Measurements from ENCODE around the gene CEP70.
"Not testable (repeated sequence)": the region's sequence is repeated elsewhere in the genome, so short reads cannot be mapped to it uniquely, and the experiment has no call there.

CEP70 gene

DNA sequence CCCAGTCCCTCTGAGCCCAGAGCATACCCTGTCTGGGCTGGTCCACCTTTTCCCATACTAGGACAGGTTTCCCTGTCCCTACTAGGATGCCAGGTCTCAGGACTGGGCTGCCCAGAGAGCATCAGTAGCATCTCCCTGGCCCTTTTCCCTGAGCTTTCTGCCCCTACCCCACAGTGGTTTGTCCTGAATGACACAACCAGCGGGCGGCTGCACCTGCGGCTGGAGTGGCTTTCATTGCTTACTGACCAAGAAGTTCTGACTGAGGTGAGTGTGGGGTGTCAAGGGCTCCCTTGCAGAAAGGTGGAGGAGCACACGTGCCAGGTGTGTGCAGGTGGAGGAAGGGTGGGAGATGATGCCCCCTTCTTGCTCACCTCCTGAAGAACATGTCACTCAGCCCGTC is 126.1 kb downstream of the CEP70 start:
- DNase-seq = no peak

DNA sequence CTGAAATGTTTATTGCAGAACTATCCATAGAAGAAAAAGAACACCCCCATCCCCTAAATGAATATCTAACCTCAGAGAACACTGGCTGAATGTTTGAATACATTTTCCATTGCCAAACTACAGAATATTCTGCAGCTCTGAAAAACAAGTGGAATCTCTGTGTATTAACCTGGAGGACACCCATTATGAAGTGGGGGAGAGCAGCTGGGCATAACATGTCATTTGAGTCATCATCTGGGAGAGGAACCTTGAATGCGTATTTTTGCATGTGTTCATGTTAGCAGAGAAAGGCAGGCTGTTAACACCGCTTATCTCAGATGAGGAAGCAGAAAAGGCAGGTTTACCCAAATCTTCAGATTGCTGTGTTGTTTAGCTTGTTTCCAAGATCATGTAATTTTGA is 128.1 kb downstream of the CEP70 start:
- no peak for DNase-seq

DNA sequence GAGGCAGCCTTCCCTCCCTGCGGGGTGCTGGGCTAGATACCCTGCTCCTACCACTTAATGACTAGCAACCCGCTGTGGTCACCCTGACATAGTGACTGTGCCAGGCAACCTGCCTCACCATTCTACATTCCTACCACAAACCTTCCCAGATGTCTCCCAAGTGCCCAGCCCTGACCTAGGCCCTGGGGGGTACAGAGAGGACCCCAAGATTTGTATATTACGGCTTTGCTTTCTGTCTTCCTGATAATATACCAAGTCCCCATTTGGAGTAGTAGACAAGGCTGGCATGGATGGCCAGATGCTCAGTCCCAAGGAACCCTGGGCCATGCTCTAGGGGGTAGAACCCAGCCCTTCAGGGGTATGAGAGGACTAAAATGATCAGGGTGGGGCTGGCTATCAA is 128.6 kb downstream of the CEP70 start:
- DNase-seq = no peak

DNA sequence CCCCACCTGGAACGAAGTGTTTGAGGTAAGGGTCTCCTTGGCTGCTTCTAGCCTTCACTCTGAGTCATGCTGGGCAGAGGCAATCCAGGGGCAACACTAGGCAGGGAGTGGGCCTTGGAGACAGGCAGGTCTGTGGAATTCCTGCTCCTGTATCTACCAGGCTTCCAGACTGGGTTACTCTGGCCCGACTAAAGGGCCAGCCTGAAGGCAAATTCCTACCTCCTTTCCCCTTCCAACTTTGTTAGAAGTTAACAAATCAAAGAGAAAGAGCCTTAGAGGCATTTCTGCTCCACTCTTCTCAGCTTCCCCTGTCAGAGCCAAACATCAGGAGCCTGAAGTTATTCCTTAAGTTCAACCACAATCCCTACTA is 129.6 kb downstream of the CEP70 start:
- no peak for DNase-seq

DNA sequence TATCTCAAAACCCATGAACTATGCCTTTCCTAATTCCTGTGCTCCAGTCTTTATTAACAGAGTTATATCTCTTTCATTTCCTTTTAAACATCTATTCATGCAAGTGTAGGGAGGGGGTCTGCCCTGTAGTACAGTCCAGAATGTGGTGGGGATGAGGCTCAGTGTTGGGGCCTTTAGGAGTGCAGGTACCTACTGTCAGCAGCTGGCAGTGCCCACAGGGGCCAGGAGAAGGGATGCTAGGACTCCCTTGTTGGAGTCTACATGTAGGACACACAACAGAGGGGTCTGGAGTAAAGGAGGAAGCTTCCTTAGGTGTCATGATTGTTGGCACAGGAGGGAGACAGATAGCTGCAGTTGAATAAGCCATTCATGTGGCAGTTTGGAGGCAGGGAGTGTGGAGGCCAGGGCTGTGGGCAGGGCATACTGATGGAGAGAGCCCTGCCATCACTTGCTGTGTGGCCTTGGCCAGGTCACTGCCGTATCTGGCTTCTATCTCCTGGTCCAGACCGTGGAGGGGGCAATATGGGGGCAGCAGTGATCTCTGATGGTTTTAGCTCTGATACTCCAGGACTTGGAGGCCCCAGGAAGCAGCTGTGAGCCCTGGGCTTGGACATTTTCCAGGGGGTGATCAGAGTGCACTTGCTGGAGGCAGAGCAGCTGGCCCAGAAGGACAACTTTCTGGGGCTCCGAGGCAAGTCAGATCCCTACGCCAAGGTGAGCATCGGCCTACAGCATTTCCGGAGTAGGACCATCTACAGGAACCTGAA is 130.2 kb downstream of the CEP70 start:
- DNase-seq = no peak

DNA sequence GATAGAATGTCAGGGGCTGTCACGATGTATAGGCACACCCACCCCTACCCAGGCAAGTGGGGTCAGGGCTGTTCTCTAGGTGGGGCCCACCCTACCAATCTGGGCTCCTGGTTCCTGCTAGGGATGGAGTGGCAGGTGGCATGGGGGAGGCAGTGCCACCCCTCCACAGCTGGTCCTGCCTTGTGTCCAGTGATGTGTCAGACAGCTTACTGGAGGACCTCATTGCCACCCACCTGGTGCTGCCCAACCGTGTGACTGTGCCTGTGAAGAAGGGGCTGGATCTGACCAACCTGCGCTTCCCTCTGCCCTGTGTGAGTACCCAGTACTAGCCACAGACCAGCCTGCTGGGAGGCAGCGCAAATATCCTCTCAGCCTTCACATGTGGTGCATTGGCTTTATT is 132.2 kb downstream of the CEP70 start:
- no peak for DNase-seq

DNA sequence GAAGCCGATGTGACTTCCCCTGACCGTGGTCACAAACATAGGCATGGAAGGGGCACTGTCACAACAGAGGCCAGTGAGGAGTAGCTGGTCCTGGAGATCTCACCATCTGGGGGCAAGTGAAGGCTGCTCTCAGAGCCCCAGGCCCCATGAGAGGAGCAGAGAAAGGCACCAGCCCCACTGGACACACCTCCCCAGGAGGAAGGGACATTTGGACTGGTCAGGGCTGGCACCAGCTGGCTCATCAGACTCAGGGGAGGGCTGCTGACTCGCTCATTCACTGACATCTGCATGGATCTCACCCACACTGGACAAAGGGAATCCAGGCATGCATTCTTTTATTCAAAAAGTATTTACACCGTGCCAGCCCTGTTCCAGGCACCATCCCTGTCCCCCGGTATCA is 132.8 kb downstream of the CEP70 start:
- DNase-seq = peak; percentile 42

DNA sequence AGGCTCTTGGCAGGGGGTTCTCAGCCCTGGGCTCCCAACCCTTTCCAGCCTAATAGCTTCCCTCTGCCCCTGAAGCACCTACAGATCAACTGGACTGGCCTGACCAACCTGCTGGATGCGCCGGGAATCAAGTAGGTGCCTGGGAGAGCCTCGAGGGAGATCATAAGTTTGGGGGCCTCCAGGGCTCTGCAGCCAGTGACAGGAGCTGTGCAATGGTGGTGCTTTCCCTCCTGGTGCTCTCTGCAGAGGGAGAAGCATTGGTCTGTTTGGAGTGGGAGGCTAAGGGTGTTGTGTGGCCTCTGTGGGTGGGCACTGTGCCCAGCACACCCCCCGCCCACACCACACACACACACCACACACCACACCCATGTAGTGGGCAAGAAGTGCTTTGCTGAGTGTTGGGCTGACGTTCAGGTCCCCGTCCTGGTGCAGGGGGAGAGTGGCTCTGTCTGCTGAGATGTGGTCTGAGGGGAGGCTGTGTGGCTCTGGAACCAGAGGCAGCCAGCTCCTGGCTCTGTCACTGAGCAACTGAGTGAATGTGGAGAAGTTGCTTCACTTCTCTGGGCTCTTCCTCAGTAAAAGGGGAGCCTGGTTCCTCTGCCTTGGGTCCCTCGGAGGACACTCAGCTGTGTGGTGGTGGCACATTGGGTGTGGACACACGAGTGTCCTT is 133.4 kb downstream of the CEP70 start:
- DNase-seq = no peak

DNA sequence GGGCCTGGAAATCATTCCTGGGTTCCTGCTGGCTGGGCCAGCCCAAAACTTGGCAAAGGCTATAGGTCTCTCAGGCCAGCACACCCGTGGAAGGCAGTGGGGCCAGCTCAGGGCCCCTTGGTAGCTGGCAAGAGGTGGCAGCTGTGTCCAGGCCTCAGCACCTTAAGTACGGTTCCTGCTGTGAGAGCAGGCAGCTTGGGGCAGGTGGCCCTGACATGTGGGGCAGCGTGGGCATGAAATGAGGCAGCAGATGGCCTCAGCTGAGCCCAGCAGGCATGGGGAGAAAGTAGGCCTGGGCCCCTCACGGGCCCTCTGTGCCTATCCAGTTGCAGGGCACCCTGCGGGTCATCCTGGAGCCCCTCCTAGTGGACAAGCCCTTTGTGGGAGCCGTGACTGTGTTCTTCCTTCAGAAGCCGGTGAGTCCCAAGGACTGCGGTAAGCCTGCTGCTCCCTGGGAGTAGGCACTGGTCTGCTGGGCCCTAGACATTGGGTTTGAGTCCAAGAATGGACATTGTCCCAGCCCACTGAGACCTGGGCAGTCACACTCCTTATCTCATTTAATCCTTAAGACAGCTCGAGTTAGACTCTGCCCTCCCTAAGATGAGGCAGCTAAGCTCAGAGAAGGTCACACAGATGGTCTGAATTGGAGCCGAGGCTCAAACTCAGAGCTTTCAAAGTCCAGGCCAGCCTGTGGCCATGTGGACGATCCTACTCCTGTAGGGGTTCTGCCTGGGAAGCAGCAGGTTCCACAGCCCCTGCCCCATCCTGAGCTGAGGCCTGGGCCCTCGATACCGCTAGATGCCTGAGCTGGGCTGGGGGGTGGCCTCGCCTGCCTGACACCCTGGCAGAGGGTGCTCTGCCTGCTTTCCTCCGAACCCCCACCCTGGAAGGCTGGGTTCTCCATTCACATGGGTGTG is 134.2 kb downstream of the CEP70 start:
- DNase-seq = no peak

DNA sequence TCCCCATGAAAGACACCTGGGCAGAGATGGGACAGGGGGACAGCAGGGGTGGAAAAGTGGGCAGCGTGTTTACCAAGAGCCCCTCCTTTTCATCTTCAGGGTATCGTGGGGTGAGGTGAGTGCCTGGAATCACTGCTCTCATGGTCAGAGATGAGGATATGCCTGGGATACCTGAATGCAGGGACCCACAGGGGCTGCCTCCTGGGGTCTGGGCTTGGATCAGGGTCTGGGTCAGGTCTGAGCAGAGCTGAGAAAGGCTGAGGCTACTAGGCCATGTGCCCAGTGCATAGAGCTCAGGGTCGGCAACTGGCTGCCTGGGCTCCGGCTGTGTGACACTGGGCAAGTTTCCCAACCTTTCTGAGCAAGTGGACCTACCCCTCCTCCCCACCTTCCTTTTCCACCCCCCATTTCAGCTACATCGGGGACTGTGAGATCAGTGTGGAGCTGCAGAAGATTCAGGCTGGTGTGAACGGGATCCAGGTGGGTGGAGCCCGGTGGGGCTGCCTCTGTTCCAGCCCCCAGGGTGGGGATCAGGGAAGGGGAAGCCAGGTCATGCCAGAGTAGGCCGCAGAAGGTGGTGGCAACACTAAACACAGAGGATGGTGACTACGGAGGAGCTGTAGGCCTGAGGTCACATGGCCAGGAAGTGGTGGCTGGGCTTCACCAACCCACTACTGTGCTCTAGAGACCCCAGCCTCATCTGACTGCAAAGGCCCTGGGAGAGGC is 135.1 kb downstream of the CEP70 start:
- no peak for DNase-seq

DNA sequence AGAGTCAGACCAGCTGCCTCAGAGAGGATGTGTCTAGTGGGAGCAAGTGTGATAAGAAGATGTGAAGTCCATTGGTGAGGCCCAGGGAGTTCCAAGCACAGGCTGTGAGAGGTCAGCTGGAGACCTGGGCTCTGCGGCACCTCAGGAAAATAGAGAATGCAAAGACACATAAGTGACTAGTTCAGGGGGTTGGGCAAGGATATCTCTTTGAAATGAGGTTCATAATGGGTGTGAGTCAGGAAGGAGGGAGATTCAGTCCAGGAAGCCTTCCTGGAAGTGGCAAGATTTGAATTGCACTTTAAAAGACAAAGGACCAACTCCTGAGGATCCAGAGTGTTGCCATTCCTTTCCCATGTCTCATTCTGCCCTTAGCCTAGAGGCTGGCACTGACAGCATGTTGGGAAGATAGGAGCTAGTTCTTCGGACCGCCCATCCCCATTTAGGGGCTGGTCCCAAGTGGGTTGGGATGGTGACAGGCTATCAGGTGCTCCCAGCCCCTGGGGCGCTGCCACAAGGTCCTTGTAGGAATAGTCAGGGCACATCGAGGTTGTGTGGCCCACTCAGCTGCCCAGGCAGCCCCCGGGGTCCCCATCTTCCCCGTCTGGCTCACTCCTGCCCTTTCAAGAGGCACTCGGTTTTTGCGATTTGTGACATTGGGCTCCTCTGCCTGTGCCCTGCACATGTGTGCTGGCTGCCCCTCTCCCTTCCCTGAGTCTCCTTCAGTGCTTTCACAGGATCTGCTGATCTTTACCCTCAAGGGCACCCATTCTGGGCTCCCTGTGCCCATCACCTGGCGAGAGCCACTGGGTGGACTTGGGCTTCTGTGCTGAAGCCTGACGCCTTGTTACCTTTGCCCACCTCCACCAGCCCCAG is 136.0 kb downstream of the CEP70 start:
- no peak for DNase-seq

DNA sequence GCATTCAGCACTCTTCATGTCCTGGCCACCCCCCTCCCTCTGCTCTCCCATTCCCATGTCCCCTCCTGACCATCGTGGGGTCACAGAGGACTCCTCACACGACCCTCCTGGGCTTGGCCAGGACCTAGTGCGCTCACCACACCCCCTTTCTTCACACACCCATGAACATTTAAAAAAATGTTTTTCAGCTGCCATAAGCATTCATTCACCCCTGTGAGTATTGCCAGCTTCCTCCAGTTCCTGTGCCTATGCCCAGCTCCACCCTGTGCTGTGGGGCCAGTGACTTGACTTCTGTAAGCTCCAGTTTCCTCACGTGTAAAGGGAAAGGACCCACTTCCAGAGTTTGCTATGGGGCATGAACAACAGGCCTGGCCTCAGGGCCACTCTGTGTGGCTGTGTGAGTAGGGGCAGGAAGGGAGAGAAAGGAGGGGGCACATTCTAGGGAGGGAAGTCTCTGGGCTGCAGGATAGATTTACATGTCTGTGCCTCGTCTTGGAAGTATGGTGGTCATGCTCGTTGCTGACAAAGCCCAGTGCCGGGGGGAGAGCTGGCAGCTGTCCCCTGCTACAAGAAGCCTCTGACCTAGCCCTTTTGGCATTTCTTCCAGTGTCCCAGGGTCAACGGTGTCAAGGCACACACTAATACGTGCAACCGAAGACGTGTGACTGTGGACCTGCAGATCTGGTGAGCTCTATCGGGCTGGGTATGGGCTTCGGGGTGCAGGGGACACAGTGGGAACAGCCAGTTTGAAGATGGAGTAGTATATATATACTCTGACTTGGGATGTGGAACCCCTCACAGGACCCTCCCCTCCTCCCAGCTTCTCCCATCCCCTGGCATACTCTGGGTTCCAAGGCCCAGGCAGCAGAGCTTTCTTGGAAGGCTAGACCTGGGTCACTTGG is 136.8 kb downstream of the CEP70 start:
- DNase-seq = no peak

DNA sequence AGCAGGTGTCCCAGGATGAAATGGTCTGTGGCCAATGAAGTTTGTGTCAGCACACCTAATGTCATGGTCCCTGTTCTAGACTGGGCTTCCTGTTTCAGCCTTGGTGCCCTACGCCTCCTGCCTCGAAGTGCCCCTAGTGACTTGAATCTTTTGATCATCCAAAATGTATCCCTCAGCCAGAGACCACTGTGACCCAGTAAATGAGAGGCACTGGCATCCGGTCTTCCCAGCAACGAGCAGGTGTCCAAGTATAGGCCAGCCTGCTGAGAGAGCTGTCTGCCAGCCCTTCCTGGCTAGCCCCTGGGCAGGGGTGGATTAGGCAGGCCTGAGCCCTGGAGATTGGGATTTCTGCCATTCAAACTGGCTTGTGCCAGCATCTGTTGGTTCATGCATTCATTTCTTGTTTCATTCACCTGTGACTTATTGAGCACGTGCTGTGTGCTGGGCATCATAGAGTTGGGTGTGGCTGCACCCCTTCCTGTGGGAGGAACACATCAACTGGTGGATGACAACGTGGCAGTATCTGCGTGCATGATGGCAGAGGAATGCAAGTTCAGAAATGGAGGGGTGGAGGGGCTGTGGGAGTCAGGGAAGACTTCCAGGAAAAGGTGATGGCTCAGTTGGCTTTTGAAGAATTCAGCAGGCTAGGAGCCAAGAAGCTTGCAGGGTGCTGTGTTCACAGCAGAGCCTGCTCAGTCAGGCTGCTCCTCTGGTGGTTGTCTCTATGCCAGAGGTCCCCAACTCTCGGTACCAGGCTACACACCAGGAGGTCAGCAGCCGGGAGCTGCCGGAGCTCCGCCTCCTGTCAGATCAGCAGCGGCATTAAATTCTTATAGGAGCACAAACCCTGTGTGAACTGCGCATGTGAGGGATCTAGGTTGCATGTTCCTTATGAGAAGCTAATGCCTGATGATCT is 138.0 kb downstream of the CEP70 start:
- DNase-seq = peak; percentile 26

DNA sequence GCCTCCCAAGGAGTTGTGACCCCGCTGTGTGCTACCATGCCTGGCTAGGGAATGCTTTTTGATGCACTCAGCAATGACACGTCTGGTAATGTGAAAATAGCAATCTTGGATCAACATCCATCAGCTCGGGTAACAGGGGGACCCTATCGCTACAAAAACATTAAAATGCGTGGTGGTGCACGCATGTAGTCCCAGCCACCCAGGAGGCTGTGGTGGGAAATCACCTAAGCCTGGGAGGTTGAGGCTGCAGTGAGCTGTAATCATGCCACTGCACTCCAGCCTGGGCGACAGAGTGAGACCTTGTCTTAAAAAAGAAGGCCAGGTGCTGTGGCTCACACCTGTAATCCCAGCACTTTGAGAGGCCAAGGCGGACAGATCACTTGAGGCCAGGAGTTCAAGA is 140.1 kb downstream of the CEP70 start:
- not testable (repeated sequence) for DNase-seq

DNA sequence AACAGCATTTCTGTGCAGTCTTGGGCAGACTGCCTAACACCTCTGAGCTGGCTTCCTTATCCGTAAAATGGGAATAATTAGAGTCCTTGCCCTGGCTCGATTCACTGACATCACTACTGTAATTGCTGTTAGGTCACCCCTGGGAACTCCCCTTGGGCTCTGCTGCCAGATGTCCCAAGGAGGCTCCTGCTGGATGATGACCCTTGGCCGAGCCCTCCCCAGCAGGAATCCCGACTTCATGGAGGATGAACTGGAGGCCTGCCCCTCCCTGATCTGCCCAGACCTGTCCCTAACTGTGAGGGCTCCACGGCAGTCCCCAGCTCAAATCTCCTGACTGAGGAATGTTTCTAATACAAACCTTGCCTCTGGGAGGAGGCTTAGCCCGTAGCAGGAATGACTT is 141.6 kb downstream of the CEP70 start:
- no peak for DNase-seq

DNA sequence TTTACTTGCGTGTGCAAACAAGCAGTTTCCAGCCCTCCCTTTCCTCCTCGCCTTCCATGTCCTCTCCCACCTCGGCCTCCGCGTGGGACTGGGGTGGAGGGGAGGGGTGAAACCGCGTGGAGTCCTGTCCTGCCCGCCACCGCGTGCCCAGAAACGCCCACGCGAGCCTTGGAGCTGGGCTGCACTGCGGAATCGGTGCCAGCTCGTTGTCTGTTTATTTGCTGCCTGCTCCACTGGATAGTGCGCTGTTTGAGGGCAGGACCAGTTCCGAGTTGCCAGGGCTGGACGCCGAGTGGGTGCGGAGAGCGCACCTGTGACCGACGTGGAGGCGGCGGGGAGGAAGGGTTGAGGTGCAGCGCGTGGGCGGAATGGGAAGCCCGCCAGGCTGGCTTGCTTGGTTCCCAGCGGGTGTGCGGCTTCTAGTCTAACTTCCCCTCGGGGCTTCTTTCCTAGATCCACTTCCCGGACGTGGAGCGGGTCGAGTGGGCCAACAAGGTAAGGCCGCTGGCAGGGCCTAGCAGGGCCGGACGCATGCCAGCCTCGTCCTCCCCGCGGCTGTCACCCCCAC is 142.4 kb downstream of the CEP70 start:
- DNase-seq = no peak

DNA sequence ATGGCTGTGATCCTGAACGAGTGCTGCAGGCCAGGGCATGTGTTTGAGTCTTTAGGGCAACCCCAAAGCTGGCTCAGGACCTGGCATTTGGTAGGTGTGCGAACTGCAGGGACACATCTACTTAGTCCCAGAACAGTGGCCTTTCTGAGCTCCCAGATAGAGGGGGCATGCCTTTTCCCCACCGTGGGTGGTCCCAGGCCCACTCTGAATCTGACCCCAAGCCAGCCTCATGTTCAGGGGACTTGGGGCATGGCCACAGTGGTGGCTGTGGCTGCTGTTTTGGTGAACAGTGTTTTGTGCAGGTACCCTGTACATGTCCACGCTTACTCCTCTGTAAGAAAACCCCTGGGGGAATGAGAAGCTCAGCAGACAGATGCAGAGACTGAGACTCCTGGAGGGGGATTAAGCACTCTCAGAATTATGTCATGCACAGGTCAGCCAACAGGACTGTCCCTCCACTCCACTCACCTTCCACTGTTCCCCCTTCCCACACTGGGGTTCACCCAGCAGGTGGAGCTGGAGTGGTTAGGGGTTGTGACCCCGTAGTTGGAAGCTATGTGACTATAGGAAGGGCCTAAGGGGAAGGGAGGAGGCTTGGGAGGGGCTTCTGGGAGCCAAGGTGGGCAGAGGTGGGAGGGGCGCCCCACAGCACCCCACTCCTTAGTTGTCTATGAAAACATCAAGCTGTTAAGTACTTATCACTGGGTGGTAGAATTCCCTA is 143.2 kb downstream of the CEP70 start:
- DNase-seq = no peak

DNA sequence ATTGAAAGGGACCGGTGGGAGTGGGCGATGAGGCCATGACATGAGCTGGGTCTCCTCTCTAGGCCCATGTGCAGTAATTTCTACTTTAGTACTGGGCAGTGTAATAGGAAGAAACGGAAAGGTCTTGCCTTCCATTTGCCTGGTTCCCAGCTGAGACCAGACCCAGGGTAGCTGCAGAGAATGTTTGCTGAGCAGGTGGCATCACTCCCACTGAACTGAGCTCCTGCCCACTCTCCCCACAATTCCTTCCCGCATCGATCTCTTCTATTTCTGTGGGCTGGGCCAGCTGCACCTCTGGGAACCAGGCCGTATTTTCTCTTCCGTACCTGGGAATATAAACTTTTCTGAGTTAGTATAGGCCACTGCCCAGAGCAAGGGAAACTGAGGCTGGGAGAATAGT is 143.9 kb downstream of the CEP70 start:
- no peak for DNase-seq

DNA sequence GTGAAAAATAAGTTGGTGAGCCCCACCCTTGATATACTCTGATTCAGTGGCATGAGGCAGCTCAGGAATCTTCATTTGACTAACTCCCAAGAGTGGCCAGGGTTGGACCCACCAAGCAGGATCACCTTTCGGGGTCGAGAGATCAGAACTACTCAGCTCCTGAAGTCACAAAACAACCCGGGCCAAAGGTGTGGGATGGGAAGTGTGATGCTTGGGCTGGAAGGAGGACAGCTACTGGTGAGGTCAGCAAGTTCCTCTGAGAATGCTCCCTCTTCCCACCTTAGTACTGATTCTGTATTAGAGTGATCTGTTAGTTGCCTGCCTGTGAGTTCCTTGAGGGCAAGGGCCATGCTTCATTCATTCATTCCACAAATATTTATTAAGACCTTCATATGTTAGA is 144.6 kb downstream of the CEP70 start:
- DNase-seq = no peak
